Nucleus accumbens (tissue), 56 donors: ENCODE measurements around the gene B3GALT5.
A peak's percentile ranks its signal among the peaks of the same experiment; 100 is the strongest.

Experiments
- DNase-seq, 56 donors: peaks; one replicate each; lab custom pipeline; 2025; lab: John Stamatoyannopoulos, UW

B3GALT5 gene

DNA sequence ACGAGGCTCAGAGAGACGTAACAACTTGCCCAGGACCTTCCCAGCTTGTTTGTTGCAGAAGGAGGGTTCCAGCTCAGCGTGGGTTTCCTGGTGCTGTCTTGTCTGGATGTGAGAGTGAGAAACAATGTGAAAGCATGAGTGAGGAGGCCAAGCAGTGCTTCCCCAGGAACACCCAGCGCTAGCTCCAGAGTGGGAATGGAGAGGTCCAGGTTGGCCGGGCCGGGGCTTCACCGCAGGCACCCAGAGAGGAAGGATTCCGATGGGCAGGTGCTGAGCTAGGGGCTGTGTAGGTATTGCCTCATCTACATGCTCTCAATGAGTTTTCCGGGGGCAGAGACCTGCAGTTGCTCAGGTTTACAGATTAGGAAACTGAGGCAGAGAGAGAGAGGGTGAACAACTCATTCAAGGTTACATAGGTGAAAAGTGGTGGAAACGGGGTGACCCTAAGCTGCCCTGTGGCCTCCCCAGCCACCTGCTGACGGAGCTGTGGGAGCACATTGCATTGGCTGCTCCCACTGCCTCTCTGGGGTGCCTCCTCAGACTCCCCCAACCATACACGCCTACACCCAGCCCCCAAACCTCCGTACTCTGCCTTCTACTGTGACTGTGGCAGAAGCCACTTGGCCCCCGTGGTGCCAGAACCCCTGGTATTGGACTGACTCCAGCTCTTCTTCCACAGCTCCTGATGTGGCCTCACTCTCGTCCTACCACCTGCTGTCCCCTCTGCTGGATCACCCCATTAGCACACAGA is 51.2 kb downstream of the B3GALT5 start:
- DNase-seq = no peak

DNA sequence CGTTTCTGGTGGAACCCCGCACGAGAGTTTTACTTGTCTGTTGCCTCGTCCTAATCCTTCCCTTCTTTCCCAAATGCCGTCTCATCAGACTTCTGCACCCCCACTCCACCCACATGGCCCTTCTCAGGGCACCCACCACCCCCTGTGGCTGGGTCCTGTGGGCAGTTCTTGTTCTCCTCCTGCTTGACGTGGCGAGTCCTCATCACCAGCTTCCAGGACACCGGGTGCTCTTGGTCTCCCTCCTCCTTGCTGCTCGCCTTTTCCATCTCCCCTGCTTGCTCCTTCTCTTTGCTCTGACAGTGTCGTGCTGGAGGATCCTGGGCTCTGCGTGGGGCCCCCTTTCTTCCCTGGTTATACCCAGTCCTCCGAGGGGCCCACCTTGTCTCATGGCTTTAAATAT is 51.8 kb downstream of the B3GALT5 start:
- no peak for DNase-seq

DNA sequence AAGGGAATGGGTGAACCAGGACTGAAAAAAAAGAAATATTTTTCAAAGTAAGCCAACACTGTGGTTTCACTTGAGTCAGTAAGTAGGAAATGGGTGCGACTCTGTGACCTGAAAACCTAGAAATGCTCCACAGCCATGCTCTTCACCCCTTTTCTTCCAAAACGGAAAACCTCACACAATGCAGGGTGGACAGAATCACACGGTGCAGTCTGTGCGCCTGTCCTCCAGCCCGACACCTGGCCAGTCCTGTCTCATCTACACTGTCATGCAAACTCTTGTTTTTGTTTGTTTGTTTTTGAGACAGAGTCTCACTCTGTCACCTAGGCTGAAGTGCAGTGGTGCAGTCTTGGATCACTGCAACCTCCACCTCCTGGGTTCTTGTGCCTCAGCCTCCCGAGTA is 53.3 kb downstream of the B3GALT5 start:
- DNase-seq = no peak

DNA sequence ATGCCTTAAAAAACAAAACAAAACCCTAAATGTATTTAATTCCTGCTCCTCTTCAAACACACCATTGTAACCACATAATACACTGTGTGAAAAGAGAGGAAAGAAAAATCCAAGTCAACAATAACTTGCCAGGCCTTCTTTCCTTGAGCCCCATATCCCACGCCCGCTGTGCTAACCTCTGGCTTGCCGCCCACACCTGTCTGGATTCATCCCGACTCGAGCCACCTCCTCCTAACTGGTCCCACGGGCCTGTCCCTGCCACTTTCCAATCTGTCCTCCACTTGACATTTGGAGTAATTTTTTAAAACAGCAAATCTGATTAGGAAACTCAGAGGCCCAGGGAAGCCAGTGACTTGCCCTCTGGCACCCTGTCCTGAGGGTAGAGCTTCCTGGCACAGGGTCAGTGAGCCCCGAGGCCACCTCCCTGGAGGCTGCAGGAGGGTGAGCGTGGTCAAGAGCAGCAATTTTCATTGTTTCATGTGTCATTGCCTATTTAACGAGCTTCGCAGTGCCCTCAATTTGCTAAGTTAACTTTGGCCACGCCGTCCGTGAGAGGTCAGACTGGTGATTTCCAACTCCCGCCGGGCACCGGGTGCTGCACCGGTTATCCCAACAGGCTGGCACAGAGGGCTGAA is 54.1 kb downstream of the B3GALT5 start:
- DNase-seq = no peak

DNA sequence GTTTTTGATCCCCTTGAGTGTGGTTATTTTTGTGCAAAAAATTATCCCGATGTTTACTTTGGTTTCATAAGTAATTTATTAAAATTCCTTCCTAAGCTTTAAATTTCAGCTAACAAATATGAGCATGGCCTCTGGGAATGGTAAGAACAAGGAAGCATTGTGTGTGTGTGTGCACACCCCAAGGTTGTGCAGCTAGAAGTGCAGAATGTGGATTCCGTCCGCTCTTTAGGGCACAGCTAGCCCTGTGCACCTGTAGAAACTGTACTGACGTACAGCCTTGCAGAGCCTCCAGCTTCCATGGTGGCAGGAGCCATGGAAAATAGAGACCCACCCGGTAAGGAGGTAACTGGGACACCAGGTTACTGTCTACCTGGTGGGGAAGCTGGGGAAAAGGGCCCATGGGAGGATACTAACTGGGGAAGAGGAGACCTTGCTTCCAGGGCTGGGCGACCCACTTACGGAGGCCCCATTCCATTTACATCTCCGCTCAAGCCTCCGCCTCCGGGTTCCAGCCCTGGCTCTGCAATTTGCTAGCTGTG is 54.7 kb downstream of the B3GALT5 start:
- DNase-seq = no peak

DNA sequence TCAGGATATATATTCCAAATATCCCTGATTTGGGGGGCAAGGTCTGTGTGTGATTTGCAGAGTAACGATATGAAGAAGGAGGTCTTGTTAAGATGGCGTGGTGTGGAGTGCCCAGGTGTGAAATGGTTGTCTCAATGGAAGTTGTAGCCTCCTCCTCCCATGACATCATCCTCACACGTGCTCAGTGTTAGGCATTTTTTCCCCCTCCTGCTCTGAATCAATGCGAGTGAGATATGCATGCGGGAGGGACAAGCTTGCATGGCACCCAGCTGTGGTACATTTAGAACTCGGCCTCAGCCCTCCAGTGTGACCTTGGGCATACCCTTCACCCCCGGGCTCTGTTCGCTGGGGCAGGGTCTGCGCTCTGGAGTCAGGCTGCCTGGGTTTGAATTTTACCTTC is 55.6 kb downstream of the B3GALT5 start:
- DNase-seq = no peak

DNA sequence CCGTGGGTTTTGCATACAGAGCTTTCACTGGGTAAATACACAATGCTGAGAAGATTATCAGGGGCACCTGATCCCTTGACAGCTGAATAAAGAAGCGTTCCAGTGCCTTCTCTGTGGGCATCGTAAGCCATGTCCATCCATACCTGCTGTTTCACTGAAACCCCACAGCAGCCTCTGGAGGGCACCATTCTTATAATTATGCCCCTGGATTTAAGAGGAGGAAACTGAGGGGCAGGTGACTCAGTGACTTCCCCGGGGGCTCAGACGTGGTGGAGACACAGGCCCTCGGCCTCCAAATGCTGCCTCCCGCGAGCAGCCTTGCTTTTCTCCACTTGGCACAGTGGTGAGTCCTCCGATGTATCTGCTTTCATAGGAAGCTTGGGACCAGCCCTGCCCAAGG is 56.7 kb downstream of the B3GALT5 start:
- no peak for DNase-seq

DNA sequence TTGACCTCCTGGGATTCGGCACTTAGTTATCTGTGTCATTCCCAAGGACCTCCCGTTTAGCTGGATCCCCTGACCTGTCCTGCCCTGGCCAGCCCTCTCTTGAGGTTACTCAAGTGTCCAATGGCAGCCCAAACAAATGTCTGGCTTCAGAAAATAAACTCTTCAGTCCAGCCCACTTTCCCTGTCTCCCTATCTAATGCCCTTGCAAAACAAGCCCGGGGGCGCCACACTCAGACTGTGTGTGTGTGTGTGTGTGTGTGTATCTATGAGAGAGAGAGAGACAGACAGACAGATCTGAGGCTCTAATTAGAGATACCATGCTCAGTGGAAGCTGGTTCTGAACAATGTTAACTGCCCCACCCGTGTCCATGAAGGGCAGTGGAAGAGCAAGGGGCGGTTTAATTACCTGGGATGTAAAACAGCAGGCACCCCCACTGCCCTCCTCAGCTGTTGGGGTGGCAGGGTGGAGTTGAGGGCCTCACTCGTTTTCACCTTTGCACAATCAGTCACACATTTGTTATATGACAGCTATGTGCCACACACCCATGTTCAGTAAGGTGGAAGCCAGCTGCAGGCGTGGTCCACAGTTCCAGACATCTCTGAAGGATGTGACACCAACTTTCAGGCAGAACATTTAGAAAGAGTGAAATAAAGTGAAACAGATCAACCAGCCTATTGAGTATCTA is 57.4 kb downstream of the B3GALT5 start:
- DNase-seq = no peak

DNA sequence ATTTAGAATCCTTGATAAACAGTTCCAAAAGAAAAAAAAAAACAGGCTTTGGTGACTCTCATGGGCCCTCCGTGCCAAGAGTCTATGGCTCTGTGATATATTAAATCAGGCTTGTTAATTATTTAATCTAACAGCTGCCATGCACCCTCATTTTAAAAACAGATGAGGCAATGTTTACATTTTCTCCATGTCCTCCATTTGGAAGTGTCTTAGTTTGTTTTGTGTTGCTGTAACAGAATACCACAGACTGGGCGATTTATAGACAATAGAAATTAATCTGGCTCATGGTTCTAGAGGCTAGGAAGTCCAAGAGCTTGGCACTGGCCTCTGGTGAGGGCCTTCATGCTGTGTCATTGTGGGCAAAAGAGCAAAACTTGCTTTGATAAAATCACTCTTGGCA is 58.0 kb downstream of the B3GALT5 start:
- no peak for DNase-seq

DNA sequence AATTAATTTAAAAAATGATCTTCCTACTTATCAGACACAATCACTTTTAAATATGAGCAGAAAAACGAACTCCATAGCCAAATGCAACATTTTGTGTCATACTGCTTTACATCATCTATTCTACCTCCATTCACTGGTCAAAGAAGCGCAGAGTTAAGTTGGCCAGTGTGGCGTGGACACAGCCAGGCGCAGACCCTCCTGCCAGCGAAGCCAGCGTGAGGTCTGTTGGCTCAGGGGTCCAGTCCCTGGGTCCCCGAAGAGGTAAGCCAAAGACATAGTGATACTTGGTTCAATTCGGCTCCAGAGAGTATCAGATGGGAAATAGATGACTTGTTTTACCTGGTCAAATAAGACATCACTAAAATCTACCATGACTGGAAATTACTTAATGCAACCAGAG is 59.2 kb downstream of the B3GALT5 start:
- no peak for DNase-seq

DNA sequence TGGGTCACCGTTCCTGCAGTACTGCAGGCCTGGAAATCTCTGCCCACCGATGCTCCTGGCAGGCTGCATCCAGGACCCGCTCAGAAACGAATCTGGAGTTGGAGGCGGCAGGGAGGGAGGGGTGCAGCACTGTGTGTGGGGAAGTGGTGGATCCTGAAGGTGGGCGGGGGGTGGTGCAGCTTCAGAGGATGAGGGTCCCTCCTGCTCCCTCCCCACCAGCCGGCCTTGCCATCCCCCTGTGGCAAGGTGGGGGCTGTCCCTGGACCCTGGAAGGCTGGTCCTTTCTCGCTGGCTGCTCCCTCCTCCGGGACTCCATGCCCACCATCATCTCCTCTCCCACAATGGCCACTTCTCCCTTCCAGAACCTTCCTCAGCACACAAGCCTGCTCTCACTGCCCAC is 60.4 kb downstream of the B3GALT5 start:
- no peak for DNase-seq

DNA sequence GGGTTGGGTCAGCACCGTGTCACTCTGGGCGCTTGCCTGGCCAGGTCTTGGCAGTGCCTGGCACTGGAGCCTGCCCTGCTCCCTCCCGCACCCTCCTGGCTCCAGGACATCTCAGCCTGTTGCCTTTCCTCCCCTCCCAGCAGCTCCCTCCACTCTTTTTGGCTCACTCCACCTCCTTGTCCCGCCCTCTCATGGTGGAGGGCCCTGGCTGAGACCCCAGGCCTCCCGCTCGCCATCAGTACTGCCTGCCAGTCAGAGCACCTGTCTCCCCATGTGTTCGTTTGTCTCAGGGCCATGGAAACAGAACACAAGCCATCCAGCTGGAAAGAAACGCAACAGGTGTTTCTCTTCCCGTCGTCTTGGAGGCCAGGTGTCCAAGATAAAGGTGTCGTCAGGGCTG is 61.0 kb downstream of the B3GALT5 start:
- no peak for DNase-seq

DNA sequence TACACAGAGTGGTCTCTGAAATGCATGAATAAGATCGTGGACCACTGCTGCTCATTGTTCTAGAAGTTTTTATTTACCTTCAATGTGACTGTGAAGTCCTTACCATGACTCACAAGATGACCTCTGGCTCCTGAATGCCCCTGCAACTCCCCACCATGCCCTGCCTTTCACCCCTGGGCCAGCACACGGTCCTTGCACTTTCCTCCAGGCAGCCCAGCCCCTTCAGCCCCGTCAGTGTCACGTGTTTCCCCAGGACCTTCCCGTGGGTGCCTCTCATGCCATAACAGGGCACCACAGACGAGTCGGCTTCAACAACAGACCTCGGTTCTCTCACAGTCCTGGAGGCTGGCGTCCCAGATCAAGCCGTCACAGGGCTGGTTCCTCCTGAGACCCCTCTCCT is 62.1 kb downstream of the B3GALT5 start:
- no peak for DNase-seq

DNA sequence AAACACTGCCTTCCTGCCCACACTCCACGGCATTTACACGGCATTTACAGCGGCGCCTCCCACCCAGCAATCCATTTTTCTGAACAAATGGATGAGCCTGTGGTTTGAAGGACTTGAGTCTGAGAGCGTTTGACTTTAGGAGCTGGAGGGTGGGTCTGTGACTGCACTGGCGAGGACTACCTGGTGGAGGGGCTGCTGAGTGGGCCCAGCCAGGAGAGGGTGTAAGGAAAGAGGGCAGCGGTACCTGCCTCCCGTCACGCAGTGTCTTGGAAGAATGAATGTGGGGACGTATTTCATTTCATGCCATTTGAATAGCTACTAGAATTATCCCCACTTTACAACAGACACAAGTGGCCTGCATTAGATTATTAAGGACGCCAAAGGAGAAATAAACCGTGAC is 62.9 kb downstream of the B3GALT5 start:
- no peak for DNase-seq

DNA sequence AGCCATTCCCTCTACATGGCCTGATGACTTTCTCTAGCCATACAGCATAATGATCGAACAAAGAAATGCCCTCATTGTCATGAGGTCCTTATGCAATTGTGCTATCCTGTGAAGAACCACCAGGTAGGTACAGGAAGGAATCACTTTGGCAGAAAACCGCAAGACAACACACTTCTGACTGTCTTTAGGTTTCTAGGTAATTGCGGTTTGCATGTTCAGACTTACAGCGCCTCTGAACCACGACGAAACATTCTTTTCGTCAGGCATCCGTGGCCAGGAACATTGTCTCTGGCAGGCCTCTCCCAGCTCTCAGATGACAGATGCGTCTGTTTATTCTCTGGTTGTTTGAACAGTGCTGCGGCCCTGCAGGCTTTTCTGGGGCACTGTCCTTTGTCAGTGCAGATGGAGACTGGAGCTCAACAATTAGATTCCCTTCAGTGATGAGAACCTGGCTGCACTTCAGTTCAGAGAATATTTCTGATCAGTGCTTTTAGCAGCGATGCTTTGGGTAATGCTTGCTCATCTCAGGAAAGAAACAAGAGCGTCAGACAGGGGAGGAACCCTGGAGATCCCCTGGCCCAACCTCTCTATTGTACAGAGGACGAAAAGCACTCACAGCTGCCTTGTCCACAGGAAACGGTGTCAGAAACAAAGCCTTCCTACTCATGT is 63.4 kb downstream of the B3GALT5 start:
- peak in 1 of 56 donors; percentile 20 for DNase-seq

DNA sequence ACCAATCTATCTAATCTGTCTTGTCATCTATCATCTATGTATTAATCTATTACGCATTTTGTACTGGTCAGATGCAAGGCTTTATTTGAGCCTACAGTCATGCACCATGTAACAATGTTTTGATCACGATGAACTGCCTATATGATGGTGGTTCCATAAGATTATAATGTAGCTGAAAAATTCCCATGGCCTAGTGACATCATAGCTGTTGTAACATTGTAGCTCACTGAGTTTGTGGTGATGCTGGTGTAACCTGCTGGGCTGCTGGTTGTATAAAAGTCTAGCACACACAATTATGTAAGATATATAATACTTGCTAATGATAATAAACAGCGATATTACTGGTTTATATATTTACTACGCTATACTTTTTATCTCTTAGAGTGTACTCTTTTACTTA is 67.5 kb downstream of the B3GALT5 start:
- no peak for DNase-seq

DNA sequence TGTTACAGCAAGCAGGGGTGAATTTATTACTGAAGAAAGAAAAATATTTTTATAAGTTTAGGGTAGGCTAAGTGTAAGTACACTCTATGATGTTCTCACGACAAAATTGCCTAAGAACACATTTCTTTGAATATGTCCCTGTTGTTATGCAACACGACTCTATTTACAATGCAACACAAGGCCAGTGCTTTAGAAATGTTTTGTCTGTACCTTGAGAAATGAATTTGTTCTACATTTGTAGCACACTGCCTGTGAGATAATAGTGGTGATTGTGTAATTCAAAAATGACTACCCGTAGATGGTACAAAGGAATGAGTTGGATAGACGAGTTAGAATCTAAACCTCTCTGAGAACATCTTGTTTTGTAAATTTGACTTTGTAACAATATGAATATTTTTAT is 68.5 kb downstream of the B3GALT5 start:
- no peak for DNase-seq

DNA sequence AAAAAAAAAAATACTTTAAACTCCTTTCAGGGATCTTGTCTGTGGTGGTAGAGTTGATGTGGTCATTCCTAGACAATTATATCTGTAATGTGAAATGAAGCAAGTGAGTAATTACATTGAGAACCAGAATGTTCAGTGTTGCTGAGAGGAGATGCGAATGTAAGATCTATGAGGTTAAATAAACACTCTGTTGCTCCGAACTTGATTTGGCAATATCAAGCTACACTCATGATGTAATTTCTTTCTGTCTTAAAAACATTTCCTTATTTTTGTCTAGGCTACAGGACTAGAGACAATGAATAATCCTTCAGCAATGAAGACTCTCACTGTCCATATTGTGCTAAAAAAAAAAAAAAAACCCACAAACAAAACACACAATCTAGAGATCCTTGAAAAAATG is 69.1 kb downstream of the B3GALT5 start:
- no peak for DNase-seq

DNA sequence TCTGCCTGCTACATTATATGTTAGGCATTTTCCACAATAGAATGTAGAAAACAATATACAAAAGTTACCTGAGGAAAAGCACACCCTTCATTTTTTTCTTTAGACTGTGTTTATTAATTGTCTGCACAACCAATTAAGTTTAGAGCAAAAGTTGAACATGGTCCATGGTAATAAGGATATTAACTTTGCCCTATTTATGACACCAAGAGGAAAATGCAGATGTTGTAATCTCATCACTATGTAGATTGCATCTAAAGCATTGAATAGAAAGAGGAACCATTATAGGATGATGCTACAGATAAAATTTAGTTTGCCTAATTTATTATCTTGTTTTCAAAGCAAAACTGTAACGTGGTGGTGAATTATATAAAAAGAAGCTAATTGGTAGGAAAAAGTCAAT is 72.5 kb downstream of the B3GALT5 start:
- DNase-seq = no peak

DNA sequence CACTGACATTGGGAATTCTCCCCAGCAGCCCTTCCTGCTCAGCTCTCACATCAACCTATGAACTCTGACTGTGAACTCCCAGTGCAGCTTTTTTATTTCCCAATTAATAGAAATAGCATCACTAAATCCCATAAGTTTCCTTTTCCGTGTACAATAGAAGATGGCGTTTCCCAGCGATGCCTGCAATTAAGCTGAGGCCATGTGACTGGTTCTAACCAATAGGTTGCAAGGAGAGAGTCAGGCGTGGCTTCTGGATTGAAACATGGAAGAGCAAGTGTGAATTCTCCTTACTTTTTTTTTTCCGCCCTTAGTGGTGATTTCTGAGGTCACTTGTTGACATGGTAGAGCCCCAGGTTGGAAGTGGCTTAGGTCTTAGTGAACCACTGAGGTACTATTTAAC is 73.3 kb downstream of the B3GALT5 start:
- no peak for DNase-seq
